ENCODE data around the gene BLACAT1.

BLACAT1 gene

GRCh38 chr1:205495237-205495823 is 39.5 kb upstream of the BLACAT1 start:
- H3K36me3 ChIP-seq (ENCODE audit: control insufficient read depth in 2 of 2, insufficient read depth in 2 of 2, low read length in 2 of 2) = no peaks in the 10 kb centered on the region
- H3K4me3 ChIP-seq (ENCODE audit: low read length in 2 of 2) = no peak overlapping the region
- H3K9me3 ChIP-seq (ENCODE audit: control insufficient read depth in 2 of 2, low read length in 2 of 2) = no peaks in the 10 kb centered on the region
- peaks cover 16 to 18% of the 10 kb centered on the region in 2 donors for H3K4me1 ChIP-seq (ENCODE audit: control insufficient read depth in 2 of 2, insufficient read depth in 2 of 2, low read length in 2 of 2)
- H3K27ac ChIP-seq (ENCODE audit: low read depth in 2 of 2, low read length in 2 of 2) = peak overlapping the region; percentile 16 to 34
- H3K27me3 ChIP-seq (ENCODE audit: control insufficient read depth in 2 of 2, insufficient read depth in 2 of 2, low read length in 2 of 2) = no peaks in the 10 kb centered on the region
- peak overlapping the region in 1 of 2 donors; percentile 9 for H3K9ac ChIP-seq (ENCODE audit: low read depth in 1 of 2, low read length in 2 of 2)

- no peak overlapping the region for H3K4me3 ChIP-seq (ENCODE audit: low read length in 2 of 2)
- H3K36me3 ChIP-seq (ENCODE audit: control insufficient read depth in 2 of 2, insufficient read depth in 2 of 2, low read length in 2 of 2) = no peaks in the 10 kb centered on the region
- H3K27ac ChIP-seq (ENCODE audit: low read depth in 2 of 2, low read length in 2 of 2) = no peak overlapping the region
- H3K4me1 ChIP-seq (ENCODE audit: control insufficient read depth in 2 of 2, insufficient read depth in 2 of 2, low read length in 2 of 2) = peaks cover 16 to 18% of the 10 kb centered on the region in 2 donors
- no peaks in the 10 kb centered on the region for H3K27me3 ChIP-seq (ENCODE audit: control insufficient read depth in 2 of 2, insufficient read depth in 2 of 2, low read length in 2 of 2)
- H3K9ac ChIP-seq (ENCODE audit: low read depth in 1 of 2, low read length in 2 of 2) = no peak overlapping the region
- H3K9me3 ChIP-seq (ENCODE audit: control insufficient read depth in 2 of 2, low read length in 2 of 2) = no peaks in the 10 kb centered on the region
Observed at GRCh38 chr1:205494115-205494514, 38.3 kb upstream of the BLACAT1 start.

GRCh38 chr1:205493241-205494085 is 37.6 kb upstream of the BLACAT1 start:
- H3K4me1 ChIP-seq (ENCODE audit: control insufficient read depth in 2 of 2, insufficient read depth in 2 of 2, low read length in 2 of 2) = peaks cover 16 to 18% of the 10 kb centered on the region in 2 donors
- H3K36me3 ChIP-seq (ENCODE audit: control insufficient read depth in 2 of 2, insufficient read depth in 2 of 2, low read length in 2 of 2) = no peaks in the 10 kb centered on the region
- no peak overlapping the region for H3K27ac ChIP-seq (ENCODE audit: low read depth in 2 of 2, low read length in 2 of 2)
- H3K9ac ChIP-seq (ENCODE audit: low read depth in 1 of 2, low read length in 2 of 2) = no peak overlapping the region
- no peak overlapping the region for H3K4me3 ChIP-seq (ENCODE audit: low read length in 2 of 2)
- no peaks in the 10 kb centered on the region for H3K27me3 ChIP-seq (ENCODE audit: control insufficient read depth in 2 of 2, insufficient read depth in 2 of 2, low read length in 2 of 2)
- H3K9me3 ChIP-seq (ENCODE audit: control insufficient read depth in 2 of 2, low read length in 2 of 2) = no peaks in the 10 kb centered on the region

GRCh38 chr1:205492774-205493173 is 36.9 kb upstream of the BLACAT1 start:
- H3K36me3 ChIP-seq (ENCODE audit: control insufficient read depth in 2 of 2, insufficient read depth in 2 of 2, low read length in 2 of 2) = no peaks in the 10 kb centered on the region
- H3K9me3 ChIP-seq (ENCODE audit: control insufficient read depth in 2 of 2, low read length in 2 of 2) = no peaks in the 10 kb centered on the region
- no peak overlapping the region for H3K27ac ChIP-seq (ENCODE audit: low read depth in 2 of 2, low read length in 2 of 2)
- H3K9ac ChIP-seq (ENCODE audit: low read depth in 1 of 2, low read length in 2 of 2) = no peak overlapping the region
- H3K4me1 ChIP-seq (ENCODE audit: control insufficient read depth in 2 of 2, insufficient read depth in 2 of 2, low read length in 2 of 2) = peaks cover 16 to 18% of the 10 kb centered on the region in 2 donors
- H3K27me3 ChIP-seq (ENCODE audit: control insufficient read depth in 2 of 2, insufficient read depth in 2 of 2, low read length in 2 of 2) = no peaks in the 10 kb centered on the region
- no peak overlapping the region for H3K4me3 ChIP-seq (ENCODE audit: low read length in 2 of 2)

- Histone ChIP-seq H3K4me3 (ENCODE audit: low read length in 2 of 2) (no peak overlapping the region), H3K9ac (ENCODE audit: low read depth in 1 of 2, low read length in 2 of 2) (no peak overlapping the region), H3K27ac (ENCODE audit: low read depth in 2 of 2, low read length in 2 of 2) (no peak overlapping the region), H3K9me3 (ENCODE audit: control insufficient read depth in 2 of 2, low read length in 2 of 2) (no peaks in the 10 kb centered on the region), H3K4me1 (ENCODE audit: control insufficient read depth in 2 of 2, insufficient read depth in 2 of 2, low read length in 2 of 2) (peaks cover 16 to 18% of the 10 kb centered on the region in 2 donors), H3K36me3 (ENCODE audit: control insufficient read depth in 2 of 2, insufficient read depth in 2 of 2, low read length in 2 of 2) (no peaks in the 10 kb centered on the region), H3K27me3 (ENCODE audit: control insufficient read depth in 2 of 2, insufficient read depth in 2 of 2, low read length in 2 of 2) (no peaks in the 10 kb centered on the region)
Observed at GRCh38 chr1:205492201-205492667, 36.4 kb upstream of the BLACAT1 start.

GRCh38 chr1:205491794-205492193 is 35.9 kb upstream of the BLACAT1 start:
- Histone ChIP-seq H3K27me3 (ENCODE audit: control insufficient read depth in 2 of 2, insufficient read depth in 2 of 2, low read length in 2 of 2) (no peaks in the 10 kb centered on the region), H3K27ac (ENCODE audit: low read depth in 2 of 2, low read length in 2 of 2) (no peak overlapping the region)

GRCh38 chr1:205488074-205488723 is 32.4 kb upstream of the BLACAT1 start:
- peaks cover 2 to 13% of the 10 kb centered on the region in 2 donors for H3K27me3 ChIP-seq (ENCODE audit: control insufficient read depth in 2 of 2, insufficient read depth in 2 of 2, low read length in 2 of 2)
- no peaks in the 10 kb centered on the region for H3K9me3 ChIP-seq (ENCODE audit: control insufficient read depth in 2 of 2, low read length in 2 of 2)
- H3K9ac ChIP-seq (ENCODE audit: low read depth in 1 of 2, low read length in 2 of 2) = no peak overlapping the region

More at GRCh38 chr1:205491794-205492193, 35.9 kb upstream of the BLACAT1 start:
- no peak overlapping the region for H3K4me3 ChIP-seq (ENCODE audit: low read length in 2 of 2)
- peaks cover 16 to 18% of the 10 kb centered on the region in 2 donors for H3K4me1 ChIP-seq (ENCODE audit: control insufficient read depth in 2 of 2, insufficient read depth in 2 of 2, low read length in 2 of 2)
- H3K9ac ChIP-seq (ENCODE audit: low read depth in 1 of 2, low read length in 2 of 2) = no peak overlapping the region
- no peaks in the 10 kb centered on the region for H3K9me3 ChIP-seq (ENCODE audit: control insufficient read depth in 2 of 2, low read length in 2 of 2)
- no peaks in the 10 kb centered on the region for H3K36me3 ChIP-seq (ENCODE audit: control insufficient read depth in 2 of 2, insufficient read depth in 2 of 2, low read length in 2 of 2)

GRCh38 chr1:205486258-205486657 is 30.4 kb upstream of the BLACAT1 start:
- Histone ChIP-seq H3K36me3 (ENCODE audit: control insufficient read depth in 2 of 2, insufficient read depth in 2 of 2, low read length in 2 of 2) (no peaks in the 10 kb centered on the region), H3K9ac (ENCODE audit: low read depth in 1 of 2, low read length in 2 of 2) (no peak overlapping the region), H3K27ac (ENCODE audit: low read depth in 2 of 2, low read length in 2 of 2) (no peak overlapping the region), H3K9me3 (ENCODE audit: control insufficient read depth in 2 of 2, low read length in 2 of 2) (no peaks in the 10 kb centered on the region), H3K4me3 (ENCODE audit: low read length in 2 of 2) (no peak overlapping the region), H3K4me1 (ENCODE audit: control insufficient read depth in 2 of 2, insufficient read depth in 2 of 2, low read length in 2 of 2) (no peaks in the 10 kb centered on the region), H3K27me3 (ENCODE audit: control insufficient read depth in 2 of 2, insufficient read depth in 2 of 2, low read length in 2 of 2) (peaks cover 4 to 20% of the 10 kb centered on the region in 2 donors)

More at GRCh38 chr1:205488074-205488723, 32.4 kb upstream of the BLACAT1 start:
- Histone ChIP-seq H3K4me1 (ENCODE audit: control insufficient read depth in 2 of 2, insufficient read depth in 2 of 2, low read length in 2 of 2) (peaks cover 4 to 10% of the 10 kb centered on the region in 2 donors), H3K27ac (ENCODE audit: low read depth in 2 of 2, low read length in 2 of 2) (no peak overlapping the region), H3K4me3 (ENCODE audit: low read length in 2 of 2) (no peak overlapping the region), H3K36me3 (ENCODE audit: control insufficient read depth in 2 of 2, insufficient read depth in 2 of 2, low read length in 2 of 2) (no peaks in the 10 kb centered on the region)

GRCh38 chr1:205484985-205485967 is 29.4 kb upstream of the BLACAT1 start:
- Histone ChIP-seq H3K9ac (ENCODE audit: low read depth in 1 of 2, low read length in 2 of 2) (no peak overlapping the region), H3K36me3 (ENCODE audit: control insufficient read depth in 2 of 2, insufficient read depth in 2 of 2, low read length in 2 of 2) (no peaks in the 10 kb centered on the region), H3K9me3 (ENCODE audit: control insufficient read depth in 2 of 2, low read length in 2 of 2) (no peaks in the 10 kb centered on the region), H3K27ac (ENCODE audit: low read depth in 2 of 2, low read length in 2 of 2) (no peak overlapping the region), H3K4me3 (ENCODE audit: low read length in 2 of 2) (no peak overlapping the region), H3K4me1 (ENCODE audit: control insufficient read depth in 2 of 2, insufficient read depth in 2 of 2, low read length in 2 of 2) (no peaks in the 10 kb centered on the region), H3K27me3 (ENCODE audit: control insufficient read depth in 2 of 2, insufficient read depth in 2 of 2, low read length in 2 of 2) (peaks cover 5 to 20% of the 10 kb centered on the region in 2 donors)

Data from mucosa of rectum (tissue), 2 donors.